Tibial artery (tissue), 4 donors: ENCODE measurements around the gene RAVER2.

Experiments
- DNase-seq, 2 donors: peaks; one replicate each; pipeline ENCODE4 v3.0.0-alpha.2; 2019
- H3K27ac ChIP-seq, 2 donors: fragments of 200-600 bp; sonication (generic) in 1 of 2; 1 replicate in 1 of 2; 2 replicates in 1 of 2; pipeline ENCODE4 v1.5.1; 2018 to 2019; ENCODE audit warnings: mild to moderate bottlenecking in 1 of 2
- H3K27me3 ChIP-seq, 2 donors: fragments of 200-600 bp; sonication (generic) in 1 of 2; one replicate each; pipeline versions ENCODE4 v1.5.1 to v1.6.0; 2016 to 2019
- H3K36me3 ChIP-seq, 3 donors: fragments of 200-600 bp; sonication (generic) in 2 of 3; one replicate each; pipeline ENCODE4 v1.5.1; 2016 to 2019; ENCODE audit warnings: mild to moderate bottlenecking in 2 of 3
- H3K4me1 ChIP-seq, 4 donors: fragments of 200-600 bp; sonication (generic) in 2 of 4; 1 replicate in 3 of 4; 2 replicates in 1 of 4; pipeline ENCODE4 v1.5.1; 2016 to 2019
- H3K4me3 ChIP-seq, 2 donors: fragments of 200-600 bp; sonication (generic) in 1 of 2; 1 replicate in 1 of 2; 2 replicates in 1 of 2; pipeline ENCODE4 v1.5.1; 2018 to 2019; ENCODE audit warnings: mild to moderate bottlenecking in 2 of 2
- H3K9me3 ChIP-seq, 3 donors: fragments of 200-600 bp; sonication (generic) in 1 of 3; one replicate each; pipeline ENCODE4 v1.5.1; 2016 to 2019
- intact Hi-C: fragments of 100-400 bp; cut with DNase I; formaldehyde crosslinking; loops from one replicate; pipeline ENCODE4 v1.15.0; 2023; ENCODE audit warnings: low total_unique reads
- TF ChIP-seq, protein P1 (sequence below), 2 experiments: fragments of 200-600 bp in 1 of 2; fragments of 450-650 bp in 1 of 2; IDR thresholded peaks; one replicate each; pipeline ENCODE4 v1.5.1; 2017 to 2019; ENCODE audit warnings: antibody characterized with exemption in 2 of 2, mild to moderate bottlenecking in 1 of 2, moderate library complexity in 1 of 2

RAVER2 gene

DNA sequence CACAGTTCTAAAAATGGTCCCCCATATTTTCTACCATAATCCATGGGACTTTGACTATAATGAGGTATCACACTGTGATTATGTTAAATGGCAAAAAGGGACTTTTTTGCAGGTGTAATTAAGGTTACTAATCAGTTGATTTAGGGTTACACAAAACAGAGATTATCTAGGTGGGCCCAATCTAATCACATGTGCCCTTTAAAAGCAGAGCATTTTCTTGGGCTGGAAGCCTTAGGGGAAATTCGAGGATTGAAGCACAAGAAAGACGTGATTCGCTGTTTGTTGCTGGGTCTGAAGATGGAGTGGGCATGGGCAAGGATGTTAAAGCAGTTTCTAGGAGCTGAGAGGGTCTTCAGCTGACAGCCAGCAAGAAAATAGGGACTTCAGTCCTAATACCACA is 13.4 kb downstream of the RAVER2 start:
- no peak overlapping the region for H3K27ac ChIP-seq
- no peaks in the 10 kb centered on the region for H3K27me3 ChIP-seq
- peaks cover 0 to 13% (median 0%) of the 10 kb centered on the region in 4 donors for H3K4me1 ChIP-seq
- H3K36me3 ChIP-seq = no peaks in the 10 kb centered on the region
- no peaks in the 10 kb centered on the region for H3K9me3 ChIP-seq
- no peak for DNase-seq
- intact Hi-C loops = no loop called here
- TF ChIP-seq, protein P1, sequence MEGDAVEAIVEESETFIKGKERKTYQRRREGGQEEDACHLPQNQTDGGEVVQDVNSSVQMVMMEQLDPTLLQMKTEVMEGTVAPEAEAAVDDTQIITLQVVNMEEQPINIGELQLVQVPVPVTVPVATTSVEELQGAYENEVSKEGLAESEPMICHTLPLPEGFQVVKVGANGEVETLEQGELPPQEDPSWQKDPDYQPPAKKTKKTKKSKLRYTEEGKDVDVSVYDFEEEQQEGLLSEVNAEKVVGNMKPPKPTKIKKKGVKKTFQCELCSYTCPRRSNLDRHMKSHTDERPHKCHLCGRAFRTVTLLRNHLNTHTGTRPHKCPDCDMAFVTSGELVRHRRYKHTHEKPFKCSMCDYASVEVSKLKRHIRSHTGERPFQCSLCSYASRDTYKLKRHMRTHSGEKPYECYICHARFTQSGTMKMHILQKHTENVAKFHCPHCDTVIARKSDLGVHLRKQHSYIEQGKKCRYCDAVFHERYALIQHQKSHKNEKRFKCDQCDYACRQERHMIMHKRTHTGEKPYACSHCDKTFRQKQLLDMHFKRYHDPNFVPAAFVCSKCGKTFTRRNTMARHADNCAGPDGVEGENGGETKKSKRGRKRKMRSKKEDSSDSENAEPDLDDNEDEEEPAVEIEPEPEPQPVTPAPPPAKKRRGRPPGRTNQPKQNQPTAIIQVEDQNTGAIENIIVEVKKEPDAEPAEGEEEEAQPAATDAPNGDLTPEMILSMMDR (IDR thresholded peaks at IDR 0.05) = no peak
- H3K4me3 ChIP-seq = no peak overlapping the region

DNA sequence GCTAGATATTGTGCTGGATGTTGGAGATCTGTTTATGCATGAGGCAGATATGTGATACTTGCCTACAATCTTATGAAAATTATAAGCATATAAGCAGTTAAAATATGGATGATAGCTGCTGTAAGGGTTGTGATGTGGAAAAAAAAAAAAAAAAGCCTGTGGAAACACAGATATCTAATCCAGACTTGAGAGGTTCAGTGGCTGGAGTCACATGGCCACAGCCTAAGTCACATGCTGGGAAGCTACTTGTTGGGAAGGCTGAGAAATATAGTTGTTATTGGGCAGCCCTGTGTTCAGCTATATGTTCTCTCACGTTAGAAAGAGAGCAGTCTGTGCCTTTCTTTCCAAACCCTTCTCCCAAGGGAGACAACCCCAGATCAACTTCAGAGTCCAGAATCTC is 15.1 kb downstream of the RAVER2 start:
- no peak for DNase-seq
- Histone ChIP-seq H3K9me3 (no peaks in the 10 kb centered on the region), H3K4me3 (no peak overlapping the region), H3K4me1 (peaks cover 0 to 13% (median 0%) of the 10 kb centered on the region in 4 donors), H3K36me3 (no peaks in the 10 kb centered on the region), H3K27me3 (no peaks in the 10 kb centered on the region), H3K27ac (no peak overlapping the region)
- intact Hi-C loops = no loop called here
- TF ChIP-seq, protein P1 (IDR thresholded peaks at IDR 0.05) = no peak

DNA sequence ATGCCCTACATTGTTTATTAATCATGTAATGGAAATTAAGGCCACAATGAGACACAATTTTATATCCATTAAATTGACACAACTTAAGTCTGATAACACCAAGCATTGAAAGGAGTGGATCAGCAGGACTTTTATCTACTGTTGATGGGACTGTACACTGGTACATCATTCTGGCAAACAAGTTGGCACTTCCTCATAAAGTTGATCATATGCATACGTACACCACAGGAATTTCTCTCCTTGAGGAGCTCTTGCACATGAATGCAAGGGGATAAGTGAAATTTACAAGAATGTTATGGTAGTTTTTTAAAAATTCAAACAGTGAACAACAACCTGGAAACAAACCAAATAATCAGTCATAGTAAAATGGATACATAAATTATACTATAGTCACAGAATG is 20.1 kb downstream of the RAVER2 start:
- no peaks in the 10 kb centered on the region for H3K27me3 ChIP-seq
- H3K27ac ChIP-seq = no peak overlapping the region
- TF ChIP-seq, protein P1 (IDR thresholded peaks at IDR 0.05) = no peak
- peaks cover 0 to 9% (median 0%) of the 10 kb centered on the region in 4 donors for H3K4me1 ChIP-seq
- no peak for DNase-seq
- no peaks in the 10 kb centered on the region for H3K9me3 ChIP-seq
- H3K4me3 ChIP-seq = no peak overlapping the region
- peaks cover under 1 to 7% (median 5%) of the 10 kb centered on the region in 3 donors for H3K36me3 ChIP-seq
- intact Hi-C loops = no loop called here

DNA sequence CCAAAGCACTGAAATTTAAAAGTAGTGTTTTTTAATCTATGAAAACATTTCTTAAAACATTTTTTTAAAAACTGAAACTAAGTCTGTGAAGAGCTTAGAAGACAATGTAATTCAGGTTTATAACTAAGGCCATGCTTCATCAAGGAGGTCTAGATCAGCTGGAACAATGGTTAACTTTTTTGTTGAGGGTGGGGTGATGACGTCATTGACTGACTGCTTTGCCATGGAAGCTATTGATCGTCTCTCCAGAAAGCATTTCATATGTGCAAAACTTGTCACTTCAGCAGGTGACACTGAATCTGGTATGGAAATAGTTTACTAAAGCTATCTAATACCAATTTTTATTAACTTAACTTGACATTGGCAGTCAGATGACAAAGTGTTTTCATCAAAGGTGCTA is 21.0 kb downstream of the RAVER2 start:
- H3K9me3 ChIP-seq = peaks cover 0 to 3% (median 0%) of the 10 kb centered on the region in 3 donors
- H3K36me3 ChIP-seq = peaks cover 8 to 15% (median 13%) of the 10 kb centered on the region in 3 donors
- no peak for DNase-seq
- H3K4me1 ChIP-seq = peaks cover 0 to under 1% (median 0%) of the 10 kb centered on the region in 4 donors
- TF ChIP-seq, protein P1 (IDR thresholded peaks at IDR 0.05) = no peak
- H3K27me3 ChIP-seq = no peaks in the 10 kb centered on the region
- no peak overlapping the region for H3K27ac ChIP-seq
- no peak overlapping the region for H3K4me3 ChIP-seq
- intact Hi-C loops = no loop called here

DNA sequence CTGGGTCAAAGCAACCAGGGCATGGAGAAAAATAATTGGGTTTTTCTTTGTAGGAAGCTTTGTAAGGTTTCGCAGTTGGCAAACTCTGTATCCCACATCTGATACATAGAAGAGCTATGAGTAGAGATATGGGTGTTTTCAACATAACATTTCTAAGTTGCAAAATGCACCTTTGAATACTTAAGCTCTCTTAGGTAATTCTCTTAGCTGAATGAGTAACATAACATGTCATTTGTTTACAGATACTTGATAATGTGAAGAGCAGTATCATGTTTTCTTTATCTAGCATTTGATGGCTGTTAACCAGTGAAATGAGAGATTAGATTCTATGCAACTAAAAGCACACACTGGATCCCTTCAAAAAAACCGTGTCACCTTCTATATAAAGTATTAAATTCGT is 21.6 kb downstream of the RAVER2 start:
- Histone ChIP-seq H3K27ac (no peak overlapping the region), H3K4me3 (no peak overlapping the region), H3K4me1 (no peaks in the 10 kb centered on the region), H3K36me3 (peaks cover 11 to 19% (median 14%) of the 10 kb centered on the region in 3 donors), H3K27me3 (no peaks in the 10 kb centered on the region), H3K9me3 (peaks cover 0 to 3% (median 0%) of the 10 kb centered on the region in 3 donors)
- DNase-seq = no peak
- TF ChIP-seq, protein P1 (IDR thresholded peaks at IDR 0.05) = no peak
- intact Hi-C loops = no loop called here

DNA sequence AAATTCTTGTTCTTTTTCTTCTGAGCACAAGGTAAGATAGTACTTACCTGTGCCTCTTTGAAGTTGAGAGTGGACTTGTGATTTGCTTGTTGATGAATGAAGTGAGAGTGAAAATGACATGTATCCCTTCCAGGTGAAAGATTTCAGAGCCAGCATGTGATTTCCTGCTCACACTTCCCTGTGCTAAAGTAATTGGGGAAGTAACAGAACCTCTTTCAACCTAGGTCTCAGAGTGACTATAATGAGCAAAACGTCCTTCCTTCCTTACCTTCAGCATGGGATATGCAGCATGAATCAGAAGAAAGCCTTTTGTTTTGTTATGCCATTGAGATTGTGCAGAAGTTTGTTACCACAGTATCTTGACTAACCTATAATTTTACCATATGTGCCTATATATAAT is 24.6 kb downstream of the RAVER2 start:
- Histone ChIP-seq H3K27me3 (no peaks in the 10 kb centered on the region), H3K4me3 (no peak overlapping the region), H3K4me1 (no peaks in the 10 kb centered on the region), H3K27ac (no peak overlapping the region), H3K9me3 (peaks cover 0 to 3% (median 0%) of the 10 kb centered on the region in 3 donors), H3K36me3 (peaks cover 11 to 19% (median 14%) of the 10 kb centered on the region in 3 donors)
- TF ChIP-seq, protein P1 (IDR thresholded peaks at IDR 0.05) = no peak
- intact Hi-C loops = no loop called here
- DNase-seq = no peak
